Measurements from ENCODE around the gene OLFML2B.
"Not testable (repeated sequence)": the region's sequence is repeated elsewhere in the genome, so short reads cannot be mapped to it uniquely, and the experiment has no call there.

OLFML2B gene

DNA sequence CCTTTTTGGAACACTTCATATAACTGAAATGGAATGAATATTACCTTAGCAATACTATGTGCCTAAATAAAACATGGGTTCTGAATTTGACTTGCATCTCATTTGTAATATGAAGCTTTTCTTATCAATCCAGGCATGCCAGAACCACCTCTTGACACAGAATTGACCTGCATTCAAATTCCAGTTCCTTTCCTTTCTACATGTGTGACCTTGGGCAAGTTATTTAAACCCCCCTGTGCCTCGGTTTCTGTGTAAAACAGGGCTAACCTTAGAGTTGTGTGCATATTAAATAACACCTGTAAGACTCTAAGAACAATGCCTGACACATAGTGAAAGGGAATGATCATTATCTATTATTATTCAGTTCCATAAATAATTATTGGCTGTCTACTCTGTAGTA lies 43.8 kb upstream of the OLFML2B start:
- TF ChIP-seq, protein P1, sequence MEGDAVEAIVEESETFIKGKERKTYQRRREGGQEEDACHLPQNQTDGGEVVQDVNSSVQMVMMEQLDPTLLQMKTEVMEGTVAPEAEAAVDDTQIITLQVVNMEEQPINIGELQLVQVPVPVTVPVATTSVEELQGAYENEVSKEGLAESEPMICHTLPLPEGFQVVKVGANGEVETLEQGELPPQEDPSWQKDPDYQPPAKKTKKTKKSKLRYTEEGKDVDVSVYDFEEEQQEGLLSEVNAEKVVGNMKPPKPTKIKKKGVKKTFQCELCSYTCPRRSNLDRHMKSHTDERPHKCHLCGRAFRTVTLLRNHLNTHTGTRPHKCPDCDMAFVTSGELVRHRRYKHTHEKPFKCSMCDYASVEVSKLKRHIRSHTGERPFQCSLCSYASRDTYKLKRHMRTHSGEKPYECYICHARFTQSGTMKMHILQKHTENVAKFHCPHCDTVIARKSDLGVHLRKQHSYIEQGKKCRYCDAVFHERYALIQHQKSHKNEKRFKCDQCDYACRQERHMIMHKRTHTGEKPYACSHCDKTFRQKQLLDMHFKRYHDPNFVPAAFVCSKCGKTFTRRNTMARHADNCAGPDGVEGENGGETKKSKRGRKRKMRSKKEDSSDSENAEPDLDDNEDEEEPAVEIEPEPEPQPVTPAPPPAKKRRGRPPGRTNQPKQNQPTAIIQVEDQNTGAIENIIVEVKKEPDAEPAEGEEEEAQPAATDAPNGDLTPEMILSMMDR (conservative IDR thresholded peaks at IDR 0.05; ENCODE audit: low read length): no peak

DNA sequence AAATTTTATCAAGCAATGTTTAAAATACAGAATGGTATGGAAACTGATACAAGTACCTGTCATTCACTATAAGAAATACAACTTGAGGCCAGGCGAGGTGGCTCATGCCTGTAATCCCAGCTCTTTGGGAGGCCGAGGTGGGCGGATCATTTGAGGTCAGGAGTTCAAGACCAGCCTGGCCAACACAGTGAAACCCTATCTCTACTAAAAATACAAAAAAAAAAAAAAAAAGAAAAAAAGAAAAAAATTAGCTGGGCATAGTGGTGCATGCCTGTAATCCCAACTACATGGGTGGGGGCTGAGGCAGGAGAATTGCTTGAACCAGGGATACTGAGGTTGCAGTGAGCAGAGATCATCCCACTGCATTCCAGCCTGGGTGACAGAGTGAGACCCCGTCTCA lies 43.2 kb upstream of the OLFML2B start:
- H3K4me3 ChIP-seq (ENCODE audit: low read length); DNase-seq (ENCODE audit: low read depth): not testable (repeated sequence)

More for the DNA sequence above, 43.8 kb upstream of the OLFML2B start:
- no peak for DNase-seq (ENCODE audit: low read depth)
- H3K4me3 ChIP-seq (ENCODE audit: low read length): no peak overlapping the region

DNA sequence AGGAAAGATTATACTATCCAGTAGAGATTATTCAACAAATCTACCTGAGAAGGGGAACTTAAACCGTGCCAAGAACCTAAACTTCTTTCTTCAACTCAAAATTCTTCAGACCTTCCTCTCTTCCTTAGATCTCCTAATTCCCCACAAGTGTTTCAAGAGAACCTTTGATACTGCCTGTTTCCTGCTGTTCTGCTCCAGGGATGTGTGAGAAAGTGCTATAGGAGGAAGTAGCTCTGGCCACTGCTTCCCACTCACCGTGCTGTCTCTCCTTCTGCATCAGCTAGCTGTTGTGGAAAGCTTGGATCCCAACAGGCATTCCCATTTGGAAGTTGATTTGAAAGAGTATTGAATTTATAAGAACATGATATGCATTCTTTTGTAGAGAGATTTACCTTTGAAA lies 41.3 kb upstream of the OLFML2B start:
- TF ChIP-seq, protein P1 (conservative IDR thresholded peaks at IDR 0.05; ENCODE audit: low read length): no peak
- no peak overlapping the region for H3K4me3 ChIP-seq (ENCODE audit: low read length)
- no peak for DNase-seq (ENCODE audit: low read depth)

DNA sequence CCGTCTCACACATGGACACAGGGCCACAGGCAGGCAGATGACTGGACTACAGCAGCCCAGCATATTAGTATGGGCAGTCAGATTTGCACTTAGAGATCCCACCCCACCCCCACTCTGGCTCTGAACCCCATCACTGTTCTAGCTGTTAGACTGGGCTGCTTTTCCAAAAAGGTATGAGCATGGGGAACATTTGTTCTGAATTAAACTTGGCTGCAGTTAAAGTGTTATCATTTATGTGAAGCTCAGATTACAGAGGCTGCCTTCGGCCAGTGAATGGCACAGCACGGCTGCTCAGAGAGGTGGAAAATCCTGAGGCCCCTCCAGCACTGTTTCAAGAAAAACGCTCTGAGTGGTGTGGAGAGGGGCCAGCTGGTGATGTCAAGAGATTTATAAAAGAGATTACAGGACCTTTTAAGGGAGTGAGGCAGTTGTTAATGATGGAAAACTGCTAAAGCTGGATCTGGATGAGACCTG lies 38.9 kb upstream of the OLFML2B start:
- TF ChIP-seq, protein P1 (conservative IDR thresholded peaks at IDR 0.05; ENCODE audit: low read length): no peak
- H3K4me3 ChIP-seq (ENCODE audit: low read length): no peak overlapping the region
- DNase-seq (ENCODE audit: low read depth): no peak

DNA sequence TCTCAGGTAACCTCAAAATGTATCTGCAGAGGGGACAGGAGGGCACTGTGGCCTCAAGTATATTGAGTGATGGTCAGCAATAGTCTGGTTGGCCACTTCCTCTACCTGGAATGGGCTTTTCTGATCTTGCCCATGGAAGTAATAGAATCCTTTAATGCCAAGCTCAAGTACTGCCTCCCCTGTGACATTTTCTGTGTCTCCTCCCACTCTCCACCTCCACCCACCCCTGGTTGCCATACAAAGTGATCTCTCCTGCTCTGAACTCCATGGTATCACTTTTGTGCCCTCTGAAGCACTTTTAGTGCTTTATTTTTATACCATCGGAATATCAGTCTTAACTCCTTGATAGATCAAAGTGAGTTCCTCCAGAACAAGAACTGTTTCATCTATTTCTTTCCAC lies 36.6 kb upstream of the OLFML2B start:
- DNase-seq (ENCODE audit: low read depth): no peak
- H3K4me3 ChIP-seq (ENCODE audit: low read length): no peak overlapping the region
- TF ChIP-seq, protein P1 (conservative IDR thresholded peaks at IDR 0.05; ENCODE audit: low read length): no peak

DNA sequence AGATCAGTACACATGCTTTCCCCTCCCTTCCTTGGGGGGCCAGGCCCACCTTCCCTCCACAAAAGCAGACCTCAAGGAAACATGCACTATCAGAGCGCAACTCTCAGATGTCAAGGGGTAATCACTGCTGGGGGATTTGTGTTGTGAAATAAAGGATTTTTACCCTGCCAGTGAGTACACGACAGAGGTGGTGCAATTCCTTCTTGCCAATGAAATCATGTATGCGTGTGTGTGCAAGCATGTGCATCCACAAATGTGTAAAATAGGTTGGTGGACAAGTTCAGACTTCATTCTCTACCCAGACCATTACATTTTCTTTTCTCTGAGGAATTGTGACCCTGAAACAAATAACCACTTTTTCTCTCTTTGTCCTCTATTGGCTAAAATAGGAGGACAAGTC lies 36.1 kb upstream of the OLFML2B start:
- TF ChIP-seq, protein P1 (conservative IDR thresholded peaks at IDR 0.05; ENCODE audit: low read length): no peak
- DNase-seq (ENCODE audit: low read depth): no peak
- H3K4me3 ChIP-seq (ENCODE audit: low read length): no peak overlapping the region

DNA sequence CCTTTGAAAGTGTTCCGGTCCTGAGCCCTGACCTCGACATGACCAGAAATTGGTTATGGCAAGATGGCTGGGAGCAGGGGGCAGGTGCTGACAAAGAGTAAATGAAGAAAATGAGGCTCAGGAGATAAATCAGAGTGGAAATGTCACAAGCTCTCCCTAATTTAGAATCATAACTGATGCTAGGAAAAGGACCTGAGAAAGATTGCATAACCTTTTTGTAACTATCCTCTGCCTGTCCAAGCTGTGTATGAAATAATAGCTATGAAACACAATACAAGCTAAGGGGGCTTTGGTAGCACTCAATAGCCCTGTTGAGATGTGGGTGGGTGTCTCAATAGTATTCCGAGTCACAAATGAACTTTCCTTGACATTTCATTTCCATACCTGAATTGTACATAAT lies 32.9 kb upstream of the OLFML2B start:
- TF ChIP-seq, protein P1 (conservative IDR thresholded peaks at IDR 0.05; ENCODE audit: low read length): no peak
- no peak overlapping the region for H3K4me3 ChIP-seq (ENCODE audit: low read length)
- no peak for DNase-seq (ENCODE audit: low read depth)

DNA sequence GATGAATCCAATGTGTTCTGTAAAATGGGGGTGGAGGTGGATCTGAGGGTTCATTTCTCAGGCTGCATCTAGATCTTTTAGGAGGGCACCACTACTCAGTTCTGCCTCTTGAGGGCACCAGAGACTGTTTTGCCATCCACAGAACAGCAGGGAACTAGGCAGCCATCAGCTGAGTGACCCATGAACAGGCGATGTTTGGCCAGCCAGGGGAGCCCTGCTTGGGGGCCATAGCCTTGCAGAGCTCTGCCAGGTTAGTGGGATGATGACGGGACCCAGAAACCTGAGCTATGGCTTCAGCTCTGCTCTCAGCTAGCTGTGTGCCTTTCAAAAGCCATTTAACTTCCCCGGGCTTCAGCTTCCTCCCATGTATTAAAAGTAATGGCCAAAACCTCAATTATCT lies 32.4 kb upstream of the OLFML2B start:
- DNase-seq (ENCODE audit: low read depth): peak; percentile 54
- TF ChIP-seq, protein P1 (conservative IDR thresholded peaks at IDR 0.05; ENCODE audit: low read length): peak; percentile 97
- H3K4me3 ChIP-seq (ENCODE audit: low read length): no peak overlapping the region
